ENCODE results near the gene MYO1B.

Gene MYO1B

DNA sequence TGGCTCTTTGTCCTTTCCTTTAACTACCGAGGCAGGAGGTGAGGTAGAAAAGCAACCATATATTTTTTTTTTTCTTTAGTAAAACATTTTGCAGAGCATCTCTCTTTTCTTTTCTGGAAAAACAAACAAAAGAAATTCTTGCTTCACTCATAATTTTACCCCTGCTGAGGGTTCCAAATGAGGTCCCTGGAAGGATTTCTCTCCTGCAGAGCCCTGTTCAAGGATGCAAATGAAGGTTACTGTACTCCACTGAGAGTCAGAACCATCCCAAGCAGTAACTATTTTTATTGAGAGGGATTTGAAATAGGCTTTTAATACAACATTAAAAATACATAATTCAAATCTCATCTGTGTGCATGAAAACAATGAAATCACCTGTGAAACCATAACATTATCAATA, 19.5 kb upstream of the MYO1B start:
- Histone ChIP-seq H2AFZ (ENCODE audit: low read length, unreplicated experiment) (no peak overlapping the region), H3K36me3 (ENCODE audit: insufficient read depth, low read length) (no peaks in the 10 kb centered on the region), H3K79me2 (ENCODE audit: control insufficient read depth, insufficient read depth, low read length, unreplicated experiment) (no peaks in the 10 kb centered on the region), H3K4me3 (ENCODE audit: low read depth, low read length) (no peak overlapping the region), H3K27me3 (ENCODE audit: insufficient read depth, low read length) (no peaks in the 10 kb centered on the region), H3K4me1 (ENCODE audit: control insufficient read depth, insufficient read depth, low read length, unreplicated experiment) (peaks cover 47% of the 10 kb centered on the region), H3K27ac (ENCODE audit: low read depth, low read length) (no peak overlapping the region)

- Histone ChIP-seq H3K4me1 (ENCODE audit: control insufficient read depth, insufficient read depth, low read length, unreplicated experiment) (peaks cover 47% of the 10 kb centered on the region), H3K27me3 (ENCODE audit: insufficient read depth, low read length) (no peaks in the 10 kb centered on the region), H2AFZ (ENCODE audit: low read length, unreplicated experiment) (peak overlapping the region; percentile 34), H3K79me2 (ENCODE audit: control insufficient read depth, insufficient read depth, low read length, unreplicated experiment) (no peaks in the 10 kb centered on the region), H3K36me3 (ENCODE audit: insufficient read depth, low read length) (no peaks in the 10 kb centered on the region), H3K27ac (ENCODE audit: low read depth, low read length) (no peak overlapping the region), H3K4me3 (ENCODE audit: low read depth, low read length) (no peak overlapping the region)
Observed at GRCh38 chr2:191226196-191226595, 19.0 kb upstream of the MYO1B start.

- H2AFZ ChIP-seq (ENCODE audit: low read length, unreplicated experiment), result no peak overlapping the region
Observed at GRCh38 chr2:191228333-191228732, 16.9 kb upstream of the MYO1B start.

GRCh38 chr2:191228861-191229260, 16.3 kb upstream of the MYO1B start:
- Histone ChIP-seq H3K4me1 (ENCODE audit: control insufficient read depth, insufficient read depth, low read length, unreplicated experiment) (peaks cover 27% of the 10 kb centered on the region), H3K79me2 (ENCODE audit: control insufficient read depth, insufficient read depth, low read length, unreplicated experiment) (no peaks in the 10 kb centered on the region), H3K36me3 (ENCODE audit: insufficient read depth, low read length) (no peaks in the 10 kb centered on the region), H3K27me3 (ENCODE audit: insufficient read depth, low read length) (no peaks in the 10 kb centered on the region), H3K4me3 (ENCODE audit: low read depth, low read length) (no peak overlapping the region), H2AFZ (ENCODE audit: low read length, unreplicated experiment) (no peak overlapping the region), H3K27ac (ENCODE audit: low read depth, low read length) (no peak overlapping the region)

More at GRCh38 chr2:191228333-191228732, 16.9 kb upstream of the MYO1B start:
- no peak overlapping the region for H3K4me3 ChIP-seq (ENCODE audit: low read depth, low read length)
- no peak overlapping the region for H3K27ac ChIP-seq (ENCODE audit: low read depth, low read length)
- H3K36me3 ChIP-seq (ENCODE audit: insufficient read depth, low read length), result no peaks in the 10 kb centered on the region
- no peaks in the 10 kb centered on the region for H3K27me3 ChIP-seq (ENCODE audit: insufficient read depth, low read length)
- no peaks in the 10 kb centered on the region for H3K79me2 ChIP-seq (ENCODE audit: control insufficient read depth, insufficient read depth, low read length, unreplicated experiment)
- H3K4me1 ChIP-seq (ENCODE audit: control insufficient read depth, insufficient read depth, low read length, unreplicated experiment), result peaks cover 29% of the 10 kb centered on the region

DNA sequence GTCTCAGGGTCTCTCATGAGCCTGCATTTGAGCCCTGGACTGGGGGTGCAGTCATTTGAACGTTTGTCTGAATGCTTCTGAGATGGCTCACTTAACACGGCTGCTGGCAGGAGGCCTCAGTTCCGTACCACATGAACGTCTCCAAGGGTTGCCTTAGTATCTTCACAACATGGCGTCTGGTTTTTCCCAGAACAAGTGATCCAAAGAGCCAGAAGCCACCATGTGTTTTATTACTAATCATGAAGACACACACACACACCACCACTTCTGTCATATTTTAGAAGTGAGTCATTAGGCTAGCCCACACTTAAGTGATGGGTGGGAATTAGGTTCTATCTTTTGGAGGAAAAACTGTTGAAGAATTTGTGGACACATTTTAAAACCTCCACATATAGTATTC, 15.0 kb upstream of the MYO1B start:
- Histone ChIP-seq H3K4me1 (ENCODE audit: control insufficient read depth, insufficient read depth, low read length, unreplicated experiment) (peaks cover 24% of the 10 kb centered on the region), H3K36me3 (ENCODE audit: insufficient read depth, low read length) (no peaks in the 10 kb centered on the region), H3K27ac (ENCODE audit: low read depth, low read length) (peak overlapping the region; percentile 68), H3K27me3 (ENCODE audit: insufficient read depth, low read length) (no peaks in the 10 kb centered on the region), H3K79me2 (ENCODE audit: control insufficient read depth, insufficient read depth, low read length, unreplicated experiment) (no peaks in the 10 kb centered on the region), H3K4me3 (ENCODE audit: low read depth, low read length) (no peak overlapping the region), H2AFZ (ENCODE audit: low read length, unreplicated experiment) (peak overlapping the region; percentile 88)

- peaks cover 12% of the 10 kb centered on the region for H3K4me1 ChIP-seq (ENCODE audit: control insufficient read depth, insufficient read depth, low read length, unreplicated experiment)
- no peaks in the 10 kb centered on the region for H3K79me2 ChIP-seq (ENCODE audit: control insufficient read depth, insufficient read depth, low read length, unreplicated experiment)
- peak overlapping the region; percentile 57 for H2AFZ ChIP-seq (ENCODE audit: low read length, unreplicated experiment)
- no peaks in the 10 kb centered on the region for H3K36me3 ChIP-seq (ENCODE audit: insufficient read depth, low read length)
- H3K27me3 ChIP-seq (ENCODE audit: insufficient read depth, low read length), result no peaks in the 10 kb centered on the region
- no peak overlapping the region for H3K4me3 ChIP-seq (ENCODE audit: low read depth, low read length)
- no peak overlapping the region for H3K27ac ChIP-seq (ENCODE audit: low read depth, low read length)
Observed at GRCh38 chr2:191231995-191232394, 13.2 kb upstream of the MYO1B start.

DNA sequence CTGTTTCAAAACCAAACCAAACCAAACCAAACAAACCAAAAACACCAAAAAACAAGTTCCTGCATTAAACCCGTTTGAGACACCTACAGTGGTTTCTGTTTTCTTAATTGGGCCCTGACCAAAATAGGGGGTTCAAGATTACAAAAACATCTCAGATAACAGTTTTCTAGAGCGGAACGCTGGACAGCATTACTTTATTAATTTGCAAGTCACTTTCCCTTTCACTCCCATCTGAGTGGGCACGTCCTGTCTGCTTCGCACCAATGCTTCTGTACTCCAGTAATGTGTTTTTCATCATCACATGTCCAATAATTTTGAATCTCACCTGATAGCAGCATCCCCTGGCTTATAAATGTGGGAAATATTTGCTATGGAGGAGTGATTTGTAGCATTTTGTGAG, 11.7 kb upstream of the MYO1B start:
- no peak overlapping the region for H2AFZ ChIP-seq (ENCODE audit: low read length, unreplicated experiment)
- H3K36me3 ChIP-seq (ENCODE audit: insufficient read depth, low read length), result no peaks in the 10 kb centered on the region
- no peaks in the 10 kb centered on the region for H3K27me3 ChIP-seq (ENCODE audit: insufficient read depth, low read length)
- peaks cover 12% of the 10 kb centered on the region for H3K4me1 ChIP-seq (ENCODE audit: control insufficient read depth, insufficient read depth, low read length, unreplicated experiment)
- H3K27ac ChIP-seq (ENCODE audit: low read depth, low read length), result no peak overlapping the region
- no peaks in the 10 kb centered on the region for H3K79me2 ChIP-seq (ENCODE audit: control insufficient read depth, insufficient read depth, low read length, unreplicated experiment)
- H3K4me3 ChIP-seq (ENCODE audit: low read depth, low read length), result no peak overlapping the region

DNA sequence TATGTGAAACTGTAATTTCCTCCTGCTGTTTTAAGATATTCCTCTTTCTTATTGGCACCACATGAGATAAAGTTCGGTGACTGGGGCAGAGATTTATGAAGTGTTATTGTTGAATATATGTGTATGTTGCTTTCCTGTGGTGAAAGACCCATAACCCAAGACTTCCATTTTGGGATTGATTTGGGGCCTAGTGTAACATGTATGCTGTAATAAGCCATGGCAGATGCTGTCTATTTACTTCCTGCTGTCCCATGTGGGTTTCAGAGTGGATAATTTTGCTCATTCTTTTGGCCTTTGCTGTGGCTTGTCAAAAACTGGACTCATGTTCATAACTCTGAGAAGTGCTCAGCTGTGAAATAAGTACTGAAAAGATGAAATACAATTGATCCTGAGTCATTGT, 10.8 kb upstream of the MYO1B start:
- Histone ChIP-seq H3K27ac (ENCODE audit: low read depth, low read length) (no peak overlapping the region), H3K36me3 (ENCODE audit: insufficient read depth, low read length) (no peaks in the 10 kb centered on the region), H3K4me3 (ENCODE audit: low read depth, low read length) (no peak overlapping the region), H2AFZ (ENCODE audit: low read length, unreplicated experiment) (no peak overlapping the region), H3K27me3 (ENCODE audit: insufficient read depth, low read length) (no peaks in the 10 kb centered on the region), H3K79me2 (ENCODE audit: control insufficient read depth, insufficient read depth, low read length, unreplicated experiment) (no peaks in the 10 kb centered on the region), H3K4me1 (ENCODE audit: control insufficient read depth, insufficient read depth, low read length, unreplicated experiment) (peaks cover 12% of the 10 kb centered on the region)

DNA sequence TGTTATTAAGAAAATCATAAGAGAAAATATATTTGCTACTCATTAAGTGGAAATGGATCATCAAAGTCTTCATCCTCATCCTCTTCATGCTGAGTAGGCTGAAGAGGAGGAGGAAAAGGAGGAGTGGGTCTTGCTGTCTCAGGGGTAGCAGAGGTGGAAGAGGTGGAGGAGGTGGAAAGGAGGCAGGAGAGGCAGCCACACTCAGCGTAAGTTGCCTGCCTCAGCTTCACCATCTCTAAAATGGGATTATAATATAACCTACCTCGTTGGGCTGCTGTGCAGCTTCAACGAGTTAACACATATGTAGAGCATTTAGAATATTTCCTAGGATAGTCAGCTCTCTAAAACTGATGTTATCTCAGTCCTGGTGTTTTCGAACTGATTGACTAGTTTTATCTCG, 4.3 kb upstream of the MYO1B start:
- no peak overlapping the region for H2AFZ ChIP-seq (ENCODE audit: low read length, unreplicated experiment)
- no peak overlapping the region for H3K27ac ChIP-seq (ENCODE audit: low read depth, low read length)
- H3K4me3 ChIP-seq (ENCODE audit: low read depth, low read length), result no peak overlapping the region
- no peaks in the 10 kb centered on the region for H3K4me1 ChIP-seq (ENCODE audit: control insufficient read depth, insufficient read depth, low read length, unreplicated experiment)
- H3K36me3 ChIP-seq (ENCODE audit: insufficient read depth, low read length), result no peaks in the 10 kb centered on the region
- no peaks in the 10 kb centered on the region for H3K27me3 ChIP-seq (ENCODE audit: insufficient read depth, low read length)
- peaks cover 6% of the 10 kb centered on the region for H3K79me2 ChIP-seq (ENCODE audit: control insufficient read depth, insufficient read depth, low read length, unreplicated experiment)

- H3K27me3 ChIP-seq (ENCODE audit: insufficient read depth, low read length), result no peaks in the 10 kb centered on the region
- no peak overlapping the region for H3K4me3 ChIP-seq (ENCODE audit: low read depth, low read length)
- no peaks in the 10 kb centered on the region for H3K36me3 ChIP-seq (ENCODE audit: insufficient read depth, low read length)
- no peak overlapping the region for H3K27ac ChIP-seq (ENCODE audit: low read depth, low read length)
- H2AFZ ChIP-seq (ENCODE audit: low read length, unreplicated experiment), result no peak overlapping the region
- H3K79me2 ChIP-seq (ENCODE audit: control insufficient read depth, insufficient read depth, low read length, unreplicated experiment), result peaks cover 11% of the 10 kb centered on the region
- H3K4me1 ChIP-seq (ENCODE audit: control insufficient read depth, insufficient read depth, low read length, unreplicated experiment), result no peaks in the 10 kb centered on the region
Observed at GRCh38 chr2:191241418-191241817, 3.8 kb upstream of the MYO1B start.

DNA sequence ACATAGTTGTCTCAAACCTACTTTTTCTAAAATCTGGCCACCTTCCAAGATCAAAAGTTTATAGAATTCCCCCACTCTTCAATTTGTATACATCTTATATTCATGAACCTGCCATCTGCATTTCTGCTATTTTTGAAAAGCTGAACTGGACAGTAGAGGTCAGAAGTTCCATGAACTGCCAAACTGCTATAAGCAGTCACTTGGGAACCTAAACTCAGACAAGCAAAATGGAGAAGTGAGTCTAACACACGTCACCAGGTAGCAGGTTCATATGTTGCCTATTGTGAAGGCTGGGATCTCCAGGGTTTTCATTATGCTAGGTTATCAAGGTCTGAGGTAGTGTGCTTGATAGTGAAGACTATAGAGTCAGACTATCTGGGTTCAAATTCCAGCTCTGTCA, 2.0 kb upstream of the MYO1B start:
- Histone ChIP-seq H3K4me1 (ENCODE audit: control insufficient read depth, insufficient read depth, low read length, unreplicated experiment) (peaks cover 14% of the 10 kb centered on the region), H3K79me2 (ENCODE audit: control insufficient read depth, insufficient read depth, low read length, unreplicated experiment) (peaks cover 28% of the 10 kb centered on the region), H3K4me3 (ENCODE audit: low read depth, low read length) (no peak overlapping the region), H2AFZ (ENCODE audit: low read length, unreplicated experiment) (no peak overlapping the region), H3K36me3 (ENCODE audit: insufficient read depth, low read length) (no peaks in the 10 kb centered on the region), H3K27ac (ENCODE audit: low read depth, low read length) (no peak overlapping the region), H3K27me3 (ENCODE audit: insufficient read depth, low read length) (no peaks in the 10 kb centered on the region)
